ENCODE measurements around the gene F3.

DNA sequence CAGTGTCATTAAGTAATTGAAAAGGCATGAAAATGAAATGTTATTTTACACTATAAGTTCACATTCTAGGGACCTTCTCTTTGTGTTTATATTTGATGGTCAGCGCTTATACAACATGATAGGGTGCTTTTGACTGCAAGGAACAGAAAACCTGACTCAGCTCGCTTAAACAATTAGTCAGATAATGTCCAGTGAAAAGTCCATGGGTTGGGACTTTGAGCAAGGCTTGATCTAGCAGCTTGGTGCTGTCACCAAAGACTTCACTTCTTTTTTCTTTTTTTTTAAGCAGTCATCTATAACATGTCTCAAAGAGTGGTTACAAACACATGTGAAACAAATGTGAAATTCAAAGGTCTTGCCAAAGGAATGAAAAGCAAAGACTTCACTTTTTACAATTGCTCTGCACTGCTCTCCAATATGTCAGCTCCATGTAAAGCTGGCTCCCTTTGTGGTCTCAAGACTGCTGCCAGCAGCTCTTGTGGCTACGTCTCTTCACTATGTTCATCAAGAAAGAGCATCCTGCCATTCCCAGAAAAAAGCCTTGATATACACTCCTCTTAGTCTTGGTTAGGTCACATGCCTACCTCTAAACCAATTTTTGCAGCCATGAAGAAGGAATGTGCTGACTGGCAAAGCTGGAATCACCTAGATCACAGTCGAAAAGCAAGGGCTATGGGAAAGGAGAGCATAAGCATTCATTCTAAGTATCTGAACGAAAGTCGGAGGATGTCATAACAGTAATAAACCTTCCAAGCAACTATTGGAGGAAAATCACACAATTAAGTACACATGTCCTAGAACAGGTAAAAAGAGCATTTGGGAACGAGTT is 15.2 kb downstream of the F3 start:
- TF ChIP-seq, protein P1, sequence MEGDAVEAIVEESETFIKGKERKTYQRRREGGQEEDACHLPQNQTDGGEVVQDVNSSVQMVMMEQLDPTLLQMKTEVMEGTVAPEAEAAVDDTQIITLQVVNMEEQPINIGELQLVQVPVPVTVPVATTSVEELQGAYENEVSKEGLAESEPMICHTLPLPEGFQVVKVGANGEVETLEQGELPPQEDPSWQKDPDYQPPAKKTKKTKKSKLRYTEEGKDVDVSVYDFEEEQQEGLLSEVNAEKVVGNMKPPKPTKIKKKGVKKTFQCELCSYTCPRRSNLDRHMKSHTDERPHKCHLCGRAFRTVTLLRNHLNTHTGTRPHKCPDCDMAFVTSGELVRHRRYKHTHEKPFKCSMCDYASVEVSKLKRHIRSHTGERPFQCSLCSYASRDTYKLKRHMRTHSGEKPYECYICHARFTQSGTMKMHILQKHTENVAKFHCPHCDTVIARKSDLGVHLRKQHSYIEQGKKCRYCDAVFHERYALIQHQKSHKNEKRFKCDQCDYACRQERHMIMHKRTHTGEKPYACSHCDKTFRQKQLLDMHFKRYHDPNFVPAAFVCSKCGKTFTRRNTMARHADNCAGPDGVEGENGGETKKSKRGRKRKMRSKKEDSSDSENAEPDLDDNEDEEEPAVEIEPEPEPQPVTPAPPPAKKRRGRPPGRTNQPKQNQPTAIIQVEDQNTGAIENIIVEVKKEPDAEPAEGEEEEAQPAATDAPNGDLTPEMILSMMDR (IDR thresholded peaks at IDR 0.05; ENCODE audit: low read depth, low read length) = no peak
- TF ChIP-seq EZH2phosphoT487 (IDR thresholded peaks at IDR 0.05; ENCODE audit: low read depth) = no peak

All from OCI-LY3 (cell line).